Bronchial epithelial cell (primary cell): ENCODE results near the gene LAIR2. TPM values are rescaled to one million over a fixed set of nuclear protein-coding genes. Genes with fewer than 3 reads are reported as not detected.
"Not testable (repeated sequence)": the region's sequence is repeated elsewhere in the genome, so short reads cannot be mapped to it uniquely, and the experiment has no call there.

Experiments
- DNase-seq: peaks from one replicate; pipeline ENCODE4 v3.0.0-alpha.2; 2010; ENCODE audit warnings: low read depth
- FAIRE-seq: peaks from 2 replicates; lab custom pipeline; 2011; peaks lifted over from hg19 to GRCh38; lab: Jason Lieb, UNC
- H3K27me3 ChIP-seq: 2 replicates; pipeline ENCODE4 v1.5.1; 2011; ENCODE audit warnings: low read length; ENCODE audit not compliant: control insufficient read depth, insufficient read depth
- H3K36me3 ChIP-seq: 2 replicates; pipeline ENCODE4 v1.5.1; 2011; ENCODE audit warnings: low read length; ENCODE audit not compliant: control insufficient read depth, insufficient read depth
- H3K4me3 ChIP-seq: 2 replicates; pipeline ENCODE4 v1.5.1; 2011; ENCODE audit warnings: mild to moderate bottlenecking, low read depth, low read length, control low read depth
- total RNA-seq: library from RNA; depleted of rRNA; stranded (reverse); fragments of >200 nt; gene quantifications from 2 replicates; pipeline ENCODE4 v1.2.1, GENCODE V29; 2014
- TF ChIP-seq, protein P1 (sequence below): IDR thresholded peaks from 2 replicates; pipeline ENCODE4 v1.5.1; 2011; ENCODE audit warnings: mild to moderate bottlenecking, moderate library complexity, low read length, control low read depth, inconsistent platforms; ENCODE audit not compliant: insufficient read depth, severe bottlenecking

Gene LAIR2
- total RNA-seq, 1 donor from 2014 or later, result not detected

GRCh38 chr19:54463531-54464043 lies 39.0 kb upstream of the LAIR2 start, which contains the start of gene LENG9:
LENG9 (minus strand) TSS chr19:54463778; CDS start chr19:54463526, 252 bp downstream.
- peaks cover 9% of the 10 kb centered on the region for H3K36me3 ChIP-seq
- TF ChIP-seq, protein P1, sequence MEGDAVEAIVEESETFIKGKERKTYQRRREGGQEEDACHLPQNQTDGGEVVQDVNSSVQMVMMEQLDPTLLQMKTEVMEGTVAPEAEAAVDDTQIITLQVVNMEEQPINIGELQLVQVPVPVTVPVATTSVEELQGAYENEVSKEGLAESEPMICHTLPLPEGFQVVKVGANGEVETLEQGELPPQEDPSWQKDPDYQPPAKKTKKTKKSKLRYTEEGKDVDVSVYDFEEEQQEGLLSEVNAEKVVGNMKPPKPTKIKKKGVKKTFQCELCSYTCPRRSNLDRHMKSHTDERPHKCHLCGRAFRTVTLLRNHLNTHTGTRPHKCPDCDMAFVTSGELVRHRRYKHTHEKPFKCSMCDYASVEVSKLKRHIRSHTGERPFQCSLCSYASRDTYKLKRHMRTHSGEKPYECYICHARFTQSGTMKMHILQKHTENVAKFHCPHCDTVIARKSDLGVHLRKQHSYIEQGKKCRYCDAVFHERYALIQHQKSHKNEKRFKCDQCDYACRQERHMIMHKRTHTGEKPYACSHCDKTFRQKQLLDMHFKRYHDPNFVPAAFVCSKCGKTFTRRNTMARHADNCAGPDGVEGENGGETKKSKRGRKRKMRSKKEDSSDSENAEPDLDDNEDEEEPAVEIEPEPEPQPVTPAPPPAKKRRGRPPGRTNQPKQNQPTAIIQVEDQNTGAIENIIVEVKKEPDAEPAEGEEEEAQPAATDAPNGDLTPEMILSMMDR, result no peak
- H3K27me3 ChIP-seq, result no peaks in the 10 kb centered on the region
- FAIRE-seq, result no peak
- peak within 1 kb of the TSS; percentile 82 for H3K4me3 ChIP-seq
- peak; percentile 97 for DNase-seq

DNA sequence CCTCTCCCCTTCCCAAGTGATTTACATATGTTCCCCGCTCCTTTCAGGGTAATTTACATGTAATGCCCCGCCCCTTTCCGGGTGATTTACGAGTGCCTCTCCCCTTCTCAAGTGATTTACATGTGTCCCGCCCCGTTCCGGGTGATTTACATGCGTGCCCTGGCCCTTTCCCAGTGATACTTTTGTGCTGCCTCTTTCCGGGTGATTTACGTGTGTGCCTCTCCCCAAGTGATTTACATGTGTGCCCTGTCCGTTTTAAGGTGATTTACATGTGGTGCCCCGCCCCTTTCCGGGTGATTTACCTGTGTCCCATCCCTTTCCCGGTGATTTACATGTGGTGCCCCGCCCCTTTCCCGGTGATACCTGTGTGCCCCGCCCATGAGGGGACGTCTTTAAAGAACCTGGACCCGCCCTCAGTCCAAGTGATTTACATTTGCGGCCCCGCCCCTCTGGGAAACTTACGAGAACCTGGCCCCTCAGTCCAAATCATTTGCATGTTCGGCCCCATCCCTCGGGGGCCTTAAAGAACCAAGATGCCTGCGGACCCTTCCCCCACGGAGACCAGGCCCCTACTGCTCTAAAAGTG lies 38.5 kb upstream of the LAIR2 start:
- peak overlapping the region; percentile 82 for H3K4me3 ChIP-seq
- peak; percentile 98 for DNase-seq
- no peaks in the 10 kb centered on the region for H3K27me3 ChIP-seq
- TF ChIP-seq, protein P1, result no peak
- peak; percentile 43 for FAIRE-seq
- peaks cover 9% of the 10 kb centered on the region for H3K36me3 ChIP-seq

DNA sequence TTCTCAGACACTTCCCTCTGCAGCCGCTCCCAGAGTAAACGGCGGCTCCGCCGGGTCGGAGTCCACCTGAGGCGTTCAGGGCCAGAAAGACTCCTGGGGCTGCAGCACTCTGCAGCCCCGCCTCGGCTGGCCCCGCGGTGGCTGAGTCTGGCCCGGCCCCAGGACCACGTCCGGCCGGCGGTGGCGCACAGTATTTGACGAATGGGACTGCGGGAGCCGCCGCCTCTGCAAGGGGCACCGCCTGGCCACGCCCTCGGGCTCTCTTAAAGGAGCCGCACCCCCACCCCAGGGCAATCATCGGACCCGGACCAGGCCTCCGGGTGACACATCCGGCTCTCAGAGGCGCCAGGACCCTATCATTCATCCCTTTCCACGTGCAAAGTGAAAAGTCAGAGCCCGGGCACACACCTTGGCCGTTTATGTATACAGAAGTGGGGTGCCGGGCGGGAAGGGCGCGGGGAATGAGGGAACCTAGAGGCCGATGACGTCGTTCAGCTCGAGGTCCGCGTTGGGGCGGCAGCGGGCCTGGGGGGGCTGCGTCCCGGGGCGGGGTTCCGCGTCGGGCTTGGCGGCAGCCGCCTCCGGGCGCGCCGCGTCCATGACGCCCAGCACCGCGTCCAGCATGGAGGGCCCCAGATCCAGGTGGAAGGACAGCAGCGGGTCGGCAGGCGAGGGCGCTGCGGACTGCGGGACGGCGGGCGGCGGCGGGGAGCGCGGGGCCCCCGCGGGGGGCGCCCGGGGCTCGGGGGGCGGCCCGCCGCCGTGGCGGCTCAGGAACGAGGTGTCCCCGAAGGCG lies 37.8 kb upstream of the LAIR2 start:
- FAIRE-seq (no peak), DNase-seq (peak; percentile 66)
- no peaks in the 10 kb centered on the region for H3K27me3 ChIP-seq

DNA sequence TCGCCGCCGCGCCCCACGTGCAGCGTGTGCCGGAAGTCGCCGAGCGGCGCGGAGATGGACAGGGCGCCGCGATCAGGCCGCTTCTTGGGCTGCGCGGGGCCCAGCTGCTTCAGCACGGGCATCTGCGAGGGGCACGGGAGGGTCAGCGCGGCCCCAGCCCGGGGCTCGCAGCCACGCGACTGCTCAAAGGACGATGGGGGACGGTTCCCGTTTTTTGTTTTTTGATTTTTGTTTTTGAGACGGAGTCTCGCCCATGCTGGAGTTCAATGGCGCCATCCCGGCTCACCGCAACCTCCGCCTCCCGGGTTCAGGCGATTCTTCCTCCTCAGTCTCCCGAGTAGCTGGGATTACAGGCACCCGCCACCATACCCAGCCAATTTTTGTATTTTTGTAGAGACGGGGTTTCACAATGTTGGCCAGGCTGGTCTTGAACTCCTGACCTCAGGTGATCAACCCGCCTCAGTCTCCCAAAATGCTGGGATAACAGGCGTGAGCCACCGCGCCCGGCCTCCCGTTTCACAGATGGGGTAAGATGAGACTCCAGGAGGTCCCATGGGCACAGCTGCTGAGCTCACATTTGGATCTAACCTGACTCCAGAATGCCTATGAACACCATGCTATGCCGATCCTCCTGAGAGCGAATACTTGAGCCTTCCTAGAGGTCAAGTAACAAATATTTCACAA lies 37.1 kb upstream of the LAIR2 start:
- peaks cover 5% of the 10 kb centered on the region for H3K36me3 ChIP-seq
- TF ChIP-seq, protein P1, result no peak

More for the DNA sequence above, 37.8 kb upstream of the LAIR2 start:
- Histone ChIP-seq H3K36me3 (peaks cover 7% of the 10 kb centered on the region), H3K4me3 (peak overlapping the region; percentile 82)
- TF ChIP-seq, protein P1, result no peak

DNA sequence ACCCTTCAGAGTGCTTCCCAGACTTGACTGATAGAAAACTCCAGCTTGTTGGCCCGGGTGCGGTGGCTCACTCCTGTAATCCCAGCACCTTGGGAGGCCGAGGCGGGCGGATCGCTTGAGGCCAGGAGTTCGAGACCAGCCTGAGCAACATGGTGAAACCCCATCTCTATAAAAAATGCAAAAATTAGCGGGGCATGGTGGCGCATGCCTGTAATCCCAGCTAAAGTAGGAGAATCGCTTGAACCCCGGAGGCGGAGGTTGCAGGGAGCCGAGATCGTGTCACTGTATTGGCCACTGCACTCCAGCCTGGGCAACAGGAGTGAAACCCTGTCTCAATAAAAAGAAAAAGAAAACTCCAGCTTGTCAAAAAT lies 36.5 kb upstream of the LAIR2 start:
- H3K36me3 ChIP-seq, DNase-seq, H3K4me3 ChIP-seq, FAIRE-seq, H3K27me3 ChIP-seq: not testable (repeated sequence)

More for the DNA sequence above, 37.1 kb upstream of the LAIR2 start:
- FAIRE-seq, result no peak
- H3K27me3 ChIP-seq, result no peaks in the 10 kb centered on the region
- no peak for DNase-seq
- H3K4me3 ChIP-seq, result peak overlapping the region; percentile 82

DNA sequence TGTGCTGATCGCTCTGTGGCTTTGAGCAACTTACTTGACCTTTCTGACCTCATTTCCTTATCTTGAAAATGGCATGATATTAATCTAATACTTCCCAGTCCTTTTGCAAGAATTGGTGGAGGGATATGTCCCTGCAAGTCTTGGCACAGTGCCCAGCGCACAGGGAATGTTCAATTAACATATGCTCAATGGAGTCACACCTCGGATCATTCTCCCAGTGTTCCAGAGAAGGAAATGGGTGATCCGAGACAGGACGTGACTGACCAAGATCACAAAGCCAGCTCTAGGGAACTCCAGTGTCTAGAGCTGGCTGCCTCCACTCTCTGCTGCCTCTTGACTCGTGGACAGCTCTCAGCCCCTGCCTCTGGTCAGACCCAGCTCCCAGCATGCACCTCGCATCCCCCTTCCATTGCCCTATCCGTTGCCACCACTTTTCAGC lies 33.1 kb upstream of the LAIR2 start:
- peak; percentile 67 for DNase-seq
- Histone ChIP-seq H3K27me3 (no peaks in the 10 kb centered on the region), H3K4me3 (no peak overlapping the region), H3K36me3 (no peaks in the 10 kb centered on the region)
- TF ChIP-seq, protein P1, result no peak
- no peak for FAIRE-seq
